Right lobe of liver (tissue), 6 donors: Measurements from ENCODE around the gene MACROD2. TPM values are rescaled to one million over a fixed set of nuclear protein-coding genes. Genes with fewer than 3 reads are reported as not detected.

Experiments
- ATAC-seq, 4 donors: fragments of 200-7000 bp; cut with Tn5 transposase; one replicate each; pipeline ENCODE4 v1.9.1; 2020; ENCODE audit warnings: mild to moderate bottlenecking in 4 of 4, moderate library complexity in 4 of 4
- DNase-seq, 3 donors: peaks; one replicate each; pipeline ENCODE4 v3.0.0-alpha.2; 2020
- H3K27ac ChIP-seq, 3 donors: fragments of 200-600 bp; one replicate each; pipeline ENCODE4 v1.8.0; 2022
- H3K27me3 ChIP-seq, 2 donors: fragments of 200-600 bp; one replicate each; pipeline ENCODE4 v1.8.0; 2022
- H3K36me3 ChIP-seq, 4 donors: fragments of 200-600 bp; sonication (generic) in 1 of 4; one replicate each; pipeline versions ENCODE4 v1.5.1 to v1.8.0; 2017 to 2022; ENCODE audit warnings: control low read depth in 1 of 4
- H3K4me1 ChIP-seq, 4 donors: fragments of 200-600 bp; sonication (generic) in 1 of 4; one replicate each; pipeline versions ENCODE4 v1.5.1 to v1.8.0; 2017 to 2022; ENCODE audit warnings: control low read depth in 1 of 4
- H3K4me3 ChIP-seq, 3 donors: fragments of 200-600 bp; one replicate each; pipeline ENCODE4 v1.8.0; 2022
- H3K9me3 ChIP-seq, 4 donors: fragments of 200-600 bp; sonication (generic) in 1 of 4; one replicate each; pipeline versions ENCODE4 v1.5.1 to v1.8.0; 2017 to 2022; ENCODE audit warnings: control low read depth in 1 of 4
- POLR2A ChIP-seq: fragments of 450-650 bp; IDR thresholded peaks from one replicate; pipeline ENCODE4 v1.6.1; 2017; ENCODE audit warnings: antibody characterized with exemption, mild to moderate bottlenecking
- WGBS: methylation state at CpG from one replicate; pipeline ENCODE4 v1.1.6; 2018; ENCODE audit warnings: low coverage, low lambda C conversion rate; ENCODE audit not compliant: insufficient coverage; ENCODE audit errors: missing lambda C conversion rate; 5-methylcytosine and 5-hydroxymethylcytosine counted together
- intact Hi-C, 2 donors: fragments of 100-400 bp; cut with DNase I; formaldehyde crosslinking; loops; one replicate each; pipeline versions ENCODE4 v1.11.2 to v1.14.1; 2022
- total RNA-seq, 6 experiments: library from RNA; depleted of rRNA in 2 of 6; stranded (reverse); fragments of >200 nt in 2 of 6; fragmentation: NEBNext Ultra II Directional in 3 of 6; extraction: Animal tissue kit (Norgen Biotek cat#: 25700) in 3 of 6; gene quantifications; one replicate each; pipeline versions ENCODE4 v1.1.0 to v1.2.4, GENCODE V29; 2016 to 2023
- TF ChIP-seq, protein P1 (sequence below), 4 donors: fragments of 200-600 bp in 3 of 4; fragments of 450-650 bp in 1 of 4; IDR thresholded peaks; one replicate each; pipeline versions ENCODE4 v1.5.1 to v1.8.0; 2016 to 2022; ENCODE audit warnings: antibody characterized with exemption in 4 of 4, mild to moderate bottlenecking in 2 of 4
- donor health status: DM: no; HTN: yes; CAD: no.
- donor health status: DM: no; HTN: no; CAD: no.
- donor health status: DM: no; HTN: no; CAD: no.
- donor health status: DM: no; HTN: yes; CAD: no.
- donor health status: DM: no; HTN: yes; CAD: no.

Gene MACROD2
- total RNA-seq, 6 experiments from 2014 or later, result 1.2 to 5.5 (median 3.3) TPM

DNA sequence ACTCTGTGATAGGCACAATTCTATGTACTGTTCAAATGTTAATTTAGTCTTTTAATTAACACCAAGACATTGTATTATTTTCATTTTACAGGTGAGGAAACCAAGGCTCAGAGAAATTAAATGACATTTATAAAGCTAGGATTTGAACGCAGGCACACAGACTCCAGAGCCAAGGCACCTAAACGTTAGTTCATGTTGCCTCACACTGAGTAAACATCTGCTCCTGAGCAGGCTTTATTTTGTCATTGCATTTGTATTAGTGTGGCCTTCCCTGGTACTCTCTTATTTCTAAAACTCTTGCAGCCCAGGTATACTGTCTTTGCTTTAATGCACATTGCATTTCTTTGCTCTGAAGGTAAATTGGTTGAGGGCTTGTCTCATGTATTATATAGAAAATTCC, 605.2 kb downstream of the MACROD2 start:
- no peak overlapping the region for H3K27ac ChIP-seq
- H3K4me1 ChIP-seq, result peaks cover 0 to 12% (median 0%) of the 10 kb centered on the region in 4 donors
- no peaks in the 10 kb centered on the region for H3K36me3 ChIP-seq
- ATAC-seq, result peak; percentile 93 to 99 (median 96)
- TF ChIP-seq, protein P1, sequence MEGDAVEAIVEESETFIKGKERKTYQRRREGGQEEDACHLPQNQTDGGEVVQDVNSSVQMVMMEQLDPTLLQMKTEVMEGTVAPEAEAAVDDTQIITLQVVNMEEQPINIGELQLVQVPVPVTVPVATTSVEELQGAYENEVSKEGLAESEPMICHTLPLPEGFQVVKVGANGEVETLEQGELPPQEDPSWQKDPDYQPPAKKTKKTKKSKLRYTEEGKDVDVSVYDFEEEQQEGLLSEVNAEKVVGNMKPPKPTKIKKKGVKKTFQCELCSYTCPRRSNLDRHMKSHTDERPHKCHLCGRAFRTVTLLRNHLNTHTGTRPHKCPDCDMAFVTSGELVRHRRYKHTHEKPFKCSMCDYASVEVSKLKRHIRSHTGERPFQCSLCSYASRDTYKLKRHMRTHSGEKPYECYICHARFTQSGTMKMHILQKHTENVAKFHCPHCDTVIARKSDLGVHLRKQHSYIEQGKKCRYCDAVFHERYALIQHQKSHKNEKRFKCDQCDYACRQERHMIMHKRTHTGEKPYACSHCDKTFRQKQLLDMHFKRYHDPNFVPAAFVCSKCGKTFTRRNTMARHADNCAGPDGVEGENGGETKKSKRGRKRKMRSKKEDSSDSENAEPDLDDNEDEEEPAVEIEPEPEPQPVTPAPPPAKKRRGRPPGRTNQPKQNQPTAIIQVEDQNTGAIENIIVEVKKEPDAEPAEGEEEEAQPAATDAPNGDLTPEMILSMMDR (IDR thresholded peaks at IDR 0.05), result no peak
- no peak for TF ChIP-seq POLR2A
- no peak for DNase-seq
- WGBS, result 15% methylated on average over 2 of the region's 2 CpGs
- intact Hi-C loops, result no loop called here
- H3K9me3 ChIP-seq, result no peaks in the 10 kb centered on the region
- no peaks in the 10 kb centered on the region for H3K27me3 ChIP-seq
- no peak overlapping the region for H3K4me3 ChIP-seq

DNA sequence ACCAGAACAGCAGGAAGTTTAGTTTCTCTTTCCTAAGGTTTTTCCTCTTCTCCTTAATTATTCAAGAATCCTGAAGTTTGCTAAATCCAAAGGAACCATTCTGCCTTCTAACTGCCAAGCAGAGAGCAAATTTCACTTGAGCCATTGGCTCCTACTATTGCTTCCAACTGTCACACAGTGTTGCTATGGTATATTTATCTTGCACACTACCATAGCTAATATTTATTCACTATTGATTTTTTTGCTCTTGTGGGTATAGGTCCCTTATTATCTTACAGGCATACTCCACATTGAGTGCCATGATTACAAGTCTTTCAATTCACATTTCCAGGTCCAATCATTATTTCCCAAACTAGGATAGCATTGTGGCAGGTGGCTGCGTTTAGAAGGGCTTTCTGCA, 608.8 kb downstream of the MACROD2 start:
- Histone ChIP-seq H3K36me3 (no peaks in the 10 kb centered on the region), H3K27ac (no peak overlapping the region), H3K4me1 (peaks cover 0 to 15% (median 0%) of the 10 kb centered on the region in 4 donors), H3K27me3 (no peaks in the 10 kb centered on the region), H3K4me3 (no peak overlapping the region), H3K9me3 (no peaks in the 10 kb centered on the region)
- TF ChIP-seq, protein P1 (IDR thresholded peaks at IDR 0.05), result no peak
- no peak for TF ChIP-seq POLR2A
- ATAC-seq, result peak in 2 of 4 donors; percentile 38 to 65
- no peak for DNase-seq
- intact Hi-C loops, result no loop called here
- WGBS, result 80% methylated on average over 1 of the region's 1 CpG

DNA sequence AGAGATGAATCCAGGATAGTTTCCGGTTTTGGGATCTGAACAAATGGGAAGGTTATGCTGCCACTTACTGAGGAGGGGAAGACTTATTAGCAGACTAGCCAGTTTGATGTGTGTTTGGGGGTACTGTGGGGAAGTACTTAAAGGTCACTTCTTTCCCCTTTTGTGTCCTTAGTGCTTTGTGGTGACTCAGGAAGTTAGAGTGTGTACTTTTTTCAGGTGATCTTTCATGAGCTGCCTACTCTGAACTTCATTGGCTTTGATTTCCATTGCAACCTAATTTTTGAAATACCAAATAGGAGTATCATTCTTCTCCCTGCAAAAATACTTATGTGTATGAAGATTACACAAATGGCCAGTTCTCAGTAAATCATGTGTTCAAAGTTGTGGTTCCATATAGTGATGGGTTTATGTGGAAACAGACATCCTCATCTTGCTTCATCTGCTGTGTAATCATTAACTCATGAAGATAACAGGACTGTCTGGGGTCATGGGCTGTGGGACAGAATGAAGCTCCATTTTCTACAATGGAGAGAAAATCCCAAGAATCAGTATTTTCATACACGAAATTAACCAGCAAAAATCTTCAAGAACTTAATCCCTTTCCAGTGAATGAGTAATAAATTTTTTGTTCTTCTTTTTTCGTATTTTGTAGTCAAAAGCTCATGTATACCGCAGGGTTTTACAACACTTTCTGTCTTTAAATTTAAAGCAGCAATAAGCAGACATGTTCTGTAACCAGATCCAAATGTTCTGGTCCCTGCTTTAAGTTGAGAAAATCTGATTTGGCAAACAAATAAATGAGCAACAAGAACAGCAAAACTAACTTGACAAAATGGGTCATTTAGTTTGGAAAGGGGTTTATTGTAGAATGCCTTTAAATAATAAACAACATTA, 614.3 kb downstream of the MACROD2 start:
- WGBS, result 45% methylated on average over 4 of the region's 4 CpGs
- peak; percentile 88 to 99 (median 97) for ATAC-seq
- intact Hi-C loops, result no loop called here
- DNase-seq, result no peak
- Histone ChIP-seq H3K27ac (peak overlapping the region in 2 of 3 donors; percentile 13 to 60), H3K9me3 (no peaks in the 10 kb centered on the region), H3K27me3 (no peaks in the 10 kb centered on the region), H3K4me3 (no peak overlapping the region), H3K36me3 (no peaks in the 10 kb centered on the region), H3K4me1 (peaks cover 0 to 22% (median 0%) of the 10 kb centered on the region in 4 donors)
- no peak for TF ChIP-seq POLR2A
- TF ChIP-seq, protein P1 (IDR thresholded peaks at IDR 0.05), result no peak

DNA sequence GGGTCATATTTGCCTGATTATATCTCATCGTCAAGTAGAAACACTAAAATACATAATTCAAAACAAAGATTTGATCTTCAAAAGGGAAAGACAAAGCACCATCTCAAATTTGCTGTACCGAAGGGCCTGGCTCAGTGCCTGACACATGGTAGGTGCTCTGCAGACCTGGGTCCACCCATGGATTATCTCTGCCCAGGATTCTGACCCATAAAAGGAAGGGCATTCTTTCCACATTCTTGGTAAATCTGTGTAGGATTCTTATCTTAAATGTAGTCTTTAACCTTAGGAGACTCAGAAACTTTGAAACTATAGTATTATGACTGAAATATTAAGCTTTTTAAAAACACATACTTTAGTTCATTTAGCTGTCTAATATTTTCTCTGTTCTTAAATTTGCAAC, 616.2 kb downstream of the MACROD2 start:
- peaks cover 0 to 22% (median 0%) of the 10 kb centered on the region in 4 donors for H3K4me1 ChIP-seq
- no peaks in the 10 kb centered on the region for H3K27me3 ChIP-seq
- ATAC-seq (no peak), DNase-seq (no peak)
- 79% methylated on average over 2 of the region's 2 CpGs for WGBS
- H3K9me3 ChIP-seq, result no peaks in the 10 kb centered on the region
- no peaks in the 10 kb centered on the region for H3K36me3 ChIP-seq
- H3K27ac ChIP-seq, result no peak overlapping the region
- TF ChIP-seq, protein P1 (IDR thresholded peaks at IDR 0.05), result no peak
- TF ChIP-seq POLR2A, result no peak
- no peak overlapping the region for H3K4me3 ChIP-seq
- intact Hi-C loops, result no loop called here
